Measurements from ENCODE around the gene MMS22L. TPM values are rescaled to one million over a fixed set of nuclear protein-coding genes. Genes with fewer than 3 reads are reported as not detected.

Gene MMS22L
- total RNA-seq, 1 donor from 2014 or later = 37.5 TPM

GRCh38 chr6:97110149-97110548 is 172.9 kb downstream of the MMS22L start:
- no peak overlapping the region for H3K4me3 Mint-ChIP-seq
- no peaks in the 10 kb centered on the region for H3K4me1 Mint-ChIP-seq
- no peaks in the 10 kb centered on the region for H3K36me3 Mint-ChIP-seq (ENCODE audit: low read depth)
- H3K27ac Mint-ChIP-seq (ENCODE audit: unreplicated experiment) = no peak overlapping the region
- H3K27me3 Mint-ChIP-seq (ENCODE audit: low read depth) = no peaks in the 10 kb centered on the region
- TF ChIP-seq, protein P1, sequence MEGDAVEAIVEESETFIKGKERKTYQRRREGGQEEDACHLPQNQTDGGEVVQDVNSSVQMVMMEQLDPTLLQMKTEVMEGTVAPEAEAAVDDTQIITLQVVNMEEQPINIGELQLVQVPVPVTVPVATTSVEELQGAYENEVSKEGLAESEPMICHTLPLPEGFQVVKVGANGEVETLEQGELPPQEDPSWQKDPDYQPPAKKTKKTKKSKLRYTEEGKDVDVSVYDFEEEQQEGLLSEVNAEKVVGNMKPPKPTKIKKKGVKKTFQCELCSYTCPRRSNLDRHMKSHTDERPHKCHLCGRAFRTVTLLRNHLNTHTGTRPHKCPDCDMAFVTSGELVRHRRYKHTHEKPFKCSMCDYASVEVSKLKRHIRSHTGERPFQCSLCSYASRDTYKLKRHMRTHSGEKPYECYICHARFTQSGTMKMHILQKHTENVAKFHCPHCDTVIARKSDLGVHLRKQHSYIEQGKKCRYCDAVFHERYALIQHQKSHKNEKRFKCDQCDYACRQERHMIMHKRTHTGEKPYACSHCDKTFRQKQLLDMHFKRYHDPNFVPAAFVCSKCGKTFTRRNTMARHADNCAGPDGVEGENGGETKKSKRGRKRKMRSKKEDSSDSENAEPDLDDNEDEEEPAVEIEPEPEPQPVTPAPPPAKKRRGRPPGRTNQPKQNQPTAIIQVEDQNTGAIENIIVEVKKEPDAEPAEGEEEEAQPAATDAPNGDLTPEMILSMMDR (conservative IDR thresholded peaks at IDR 0.05) = no peak
- no peak for DNase-seq (ENCODE audit: low read depth, low spot score)
- H3K9me3 Mint-ChIP-seq = peaks cover 3% of the 10 kb centered on the region

DNA sequence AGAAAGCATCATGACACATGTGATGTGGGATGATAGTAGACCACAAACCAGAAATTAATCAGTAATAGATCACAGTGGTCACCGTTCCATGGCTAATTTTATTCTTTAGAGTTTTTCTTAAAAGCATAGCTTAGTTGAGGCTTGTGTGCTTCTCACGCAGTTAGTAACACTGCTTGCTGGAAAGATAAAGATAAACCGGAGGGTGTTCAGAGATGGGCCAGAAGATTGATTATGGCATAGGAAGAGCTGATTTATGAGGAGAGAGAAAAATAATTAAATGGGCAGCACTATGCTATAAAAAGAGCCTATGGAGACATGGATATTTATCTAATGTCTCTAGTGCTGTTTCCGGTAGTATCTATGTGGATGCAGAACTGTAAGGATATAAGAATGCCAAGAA is 173.6 kb downstream of the MMS22L start:
- no peaks in the 10 kb centered on the region for H3K4me1 Mint-ChIP-seq
- peaks cover 3% of the 10 kb centered on the region for H3K9me3 Mint-ChIP-seq
- H3K4me3 Mint-ChIP-seq = no peak overlapping the region
- TF ChIP-seq, protein P1 (conservative IDR thresholded peaks at IDR 0.05) = no peak
- no peaks in the 10 kb centered on the region for H3K27me3 Mint-ChIP-seq (ENCODE audit: low read depth)
- DNase-seq (ENCODE audit: low read depth, low spot score) = no peak
- no peaks in the 10 kb centered on the region for H3K36me3 Mint-ChIP-seq (ENCODE audit: low read depth)
- no peak overlapping the region for H3K27ac Mint-ChIP-seq (ENCODE audit: unreplicated experiment)

- no peaks in the 10 kb centered on the region for H3K9me3 Mint-ChIP-seq
Observed at GRCh38 chr6:97102145-97102790, 180.7 kb downstream of the MMS22L start.

DNA sequence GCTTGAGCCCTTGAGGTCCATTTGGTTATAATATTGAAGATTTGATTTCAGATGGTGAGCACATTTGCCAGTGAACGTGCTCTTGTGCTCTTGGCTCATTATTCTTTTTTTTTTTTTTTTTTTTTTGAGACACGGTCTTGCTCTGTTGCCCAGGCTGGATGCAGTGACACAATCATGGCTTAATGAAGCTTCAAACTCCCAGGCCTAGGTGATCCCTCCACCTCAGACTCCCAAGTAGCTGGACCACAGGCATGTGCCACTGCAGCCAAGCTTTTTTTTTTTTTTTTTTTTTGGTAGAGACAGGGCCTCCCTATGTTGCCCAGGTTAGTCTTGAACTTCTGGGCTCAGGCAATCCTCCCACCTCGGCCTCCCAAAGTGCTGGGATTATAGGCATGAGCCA is 182.3 kb downstream of the MMS22L start:
- TF ChIP-seq, protein P1 (conservative IDR thresholded peaks at IDR 0.05) = no peak
- H3K27me3 Mint-ChIP-seq (ENCODE audit: low read depth) = no peaks in the 10 kb centered on the region
- no peak overlapping the region for H3K27ac Mint-ChIP-seq (ENCODE audit: unreplicated experiment)
- H3K4me3 Mint-ChIP-seq = no peak overlapping the region
- no peaks in the 10 kb centered on the region for H3K9me3 Mint-ChIP-seq
- peaks cover 18% of the 10 kb centered on the region for H3K4me1 Mint-ChIP-seq
- DNase-seq (ENCODE audit: low read depth, low spot score) = no peak
- no peaks in the 10 kb centered on the region for H3K36me3 Mint-ChIP-seq (ENCODE audit: low read depth)

More at GRCh38 chr6:97102145-97102790, 180.7 kb downstream of the MMS22L start:
- H3K36me3 Mint-ChIP-seq (ENCODE audit: low read depth) = no peaks in the 10 kb centered on the region
- H3K27me3 Mint-ChIP-seq (ENCODE audit: low read depth) = no peaks in the 10 kb centered on the region
- TF ChIP-seq, protein P1 (conservative IDR thresholded peaks at IDR 0.05) = no peak
- no peak overlapping the region for H3K27ac Mint-ChIP-seq (ENCODE audit: unreplicated experiment)
- H3K4me1 Mint-ChIP-seq = peaks cover 13% of the 10 kb centered on the region
- DNase-seq (ENCODE audit: low read depth, low spot score) = no peak
- H3K4me3 Mint-ChIP-seq = no peak overlapping the region

DNA sequence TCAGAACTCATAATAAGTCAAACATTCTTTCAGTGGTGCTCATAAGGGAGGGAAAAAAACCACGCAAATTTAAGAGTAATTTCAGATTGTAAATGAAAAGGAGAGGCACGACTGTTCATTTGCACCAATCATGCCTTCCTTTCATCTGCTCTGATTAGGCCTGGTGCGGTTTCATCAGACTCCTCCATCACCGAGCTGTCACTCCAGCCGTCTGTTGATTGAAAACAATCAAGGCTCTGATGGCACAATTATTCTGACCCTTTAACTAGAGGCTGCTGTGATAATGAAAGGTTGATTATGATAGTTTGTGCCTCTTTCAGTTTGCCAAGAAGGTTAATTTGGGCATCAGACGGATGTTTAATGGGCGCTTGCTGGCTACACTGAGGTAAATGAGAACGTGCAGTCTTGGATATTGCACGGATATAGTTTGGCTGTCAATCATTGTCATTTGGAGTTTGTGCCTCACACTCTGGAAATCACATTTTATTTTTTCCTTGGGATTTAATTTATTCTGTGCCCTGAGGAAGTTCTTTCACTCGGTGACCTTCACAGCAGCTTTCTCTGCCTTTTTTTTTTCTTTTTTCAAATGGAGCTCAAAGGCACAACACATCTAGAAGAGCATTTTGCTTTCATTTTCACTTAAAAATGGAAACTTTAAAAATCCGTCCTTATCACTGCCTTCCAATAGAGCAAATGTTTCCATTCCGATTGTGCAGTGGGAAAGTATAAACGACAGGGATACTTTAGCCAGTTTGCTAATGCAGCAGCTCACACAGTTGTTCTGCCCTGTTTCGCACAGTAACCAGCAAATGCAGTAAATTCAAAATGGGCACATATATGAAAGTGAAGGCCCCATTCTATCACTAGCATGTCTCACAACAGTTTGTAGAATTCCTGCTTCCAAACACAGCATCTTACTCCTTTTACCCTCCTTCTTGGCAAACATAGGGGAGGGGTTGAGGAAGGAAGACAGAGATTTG is 185.7 kb downstream of the MMS22L start:
- no peaks in the 10 kb centered on the region for H3K36me3 Mint-ChIP-seq (ENCODE audit: low read depth)
- H3K27ac Mint-ChIP-seq (ENCODE audit: unreplicated experiment) = peak overlapping the region; percentile 63
- TF ChIP-seq, protein P1 (conservative IDR thresholded peaks at IDR 0.05) = no peak
- H3K4me3 Mint-ChIP-seq = no peak overlapping the region
- H3K4me1 Mint-ChIP-seq = peaks cover 27% of the 10 kb centered on the region
- no peaks in the 10 kb centered on the region for H3K9me3 Mint-ChIP-seq
- no peak for DNase-seq (ENCODE audit: low read depth, low spot score)
- no peaks in the 10 kb centered on the region for H3K27me3 Mint-ChIP-seq (ENCODE audit: low read depth)

Data from neural crest cell (in vitro differentiated cells).